ENCODE measurements around the gene CCDC32. TPM values are rescaled to one million over a fixed set of nuclear protein-coding genes. Genes with fewer than 3 reads are reported as not detected.
"Not testable (repeated sequence)": the region's sequence is repeated elsewhere in the genome, so short reads cannot be mapped to it uniquely, and the experiment has no call there.

The CCDC32 gene
- total RNA-seq, 1 donor = 16.3 TPM

DNA sequence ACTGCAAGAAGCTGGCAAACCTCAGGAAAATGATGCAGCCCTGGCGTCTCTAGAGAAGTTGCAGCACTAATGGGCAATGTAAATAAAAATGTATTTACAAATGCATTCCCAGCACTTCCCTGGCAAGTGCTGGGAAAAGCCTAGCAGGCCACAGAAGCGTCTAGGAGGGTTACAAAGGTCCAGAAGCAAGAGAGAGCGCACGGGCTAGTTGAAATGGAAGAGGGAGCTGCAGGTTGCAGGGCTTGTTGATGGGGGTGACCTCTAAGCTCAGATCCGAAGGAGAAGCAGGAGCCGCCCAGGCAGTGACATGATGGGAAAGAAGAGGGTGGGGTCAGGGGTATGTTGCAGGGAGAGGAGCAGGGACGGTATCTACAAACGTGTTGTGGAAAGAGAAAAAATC, 26.5 kb upstream of the CCDC32 start:
- no peaks in the 10 kb centered on the region for H3K36me3 ChIP-seq (ENCODE audit: insufficient read depth, low read length)

DNA sequence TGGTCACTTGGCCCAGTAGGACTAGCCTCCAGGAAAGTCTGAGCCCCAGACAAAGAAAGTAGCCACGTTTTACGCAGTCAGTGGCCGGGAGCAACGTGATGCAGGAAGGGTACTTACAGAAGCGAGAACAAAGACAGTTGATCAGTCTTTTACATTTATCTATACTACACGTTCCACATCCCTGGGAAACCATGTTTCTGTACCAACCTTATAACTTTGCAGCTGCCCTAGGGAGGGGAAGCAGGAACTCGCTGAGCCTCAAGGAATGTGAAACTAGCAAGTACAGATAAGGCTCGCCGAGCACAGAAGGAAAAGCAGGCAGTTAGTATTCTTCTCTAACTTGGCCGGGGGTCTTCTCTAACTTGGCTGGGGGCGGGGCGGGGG, 25.8 kb upstream of the CCDC32 start:
- H3K27ac ChIP-seq (ENCODE audit: low read depth, low read length) = no peak overlapping the region
- H2AFZ ChIP-seq (ENCODE audit: low read length) = peak overlapping the region; percentile 57
- peaks cover 7% of the 10 kb centered on the region for H3K4me1 ChIP-seq (ENCODE audit: insufficient read depth, low read length)
- H3K36me3 ChIP-seq (ENCODE audit: insufficient read depth, low read length) = no peaks in the 10 kb centered on the region
- no peak for DNase-seq (ENCODE audit: insufficient read length, low spot score, missing footprints)
- no peaks in the 10 kb centered on the region for H3K27me3 ChIP-seq (ENCODE audit: insufficient read depth, low read length)
- no peak overlapping the region for H3K4me3 ChIP-seq (ENCODE audit: insufficient read depth, low read length)
- H3K4me2 ChIP-seq (ENCODE audit: insufficient read depth, low read length) = peak overlapping the region; percentile 60
- H4K20me1 ChIP-seq (ENCODE audit: insufficient read depth, low read length) = no peaks in the 10 kb centered on the region
- H3K79me2 ChIP-seq (ENCODE audit: insufficient read depth, low read length) = peaks cover 9% of the 10 kb centered on the region
- TF ChIP-seq, protein P1, sequence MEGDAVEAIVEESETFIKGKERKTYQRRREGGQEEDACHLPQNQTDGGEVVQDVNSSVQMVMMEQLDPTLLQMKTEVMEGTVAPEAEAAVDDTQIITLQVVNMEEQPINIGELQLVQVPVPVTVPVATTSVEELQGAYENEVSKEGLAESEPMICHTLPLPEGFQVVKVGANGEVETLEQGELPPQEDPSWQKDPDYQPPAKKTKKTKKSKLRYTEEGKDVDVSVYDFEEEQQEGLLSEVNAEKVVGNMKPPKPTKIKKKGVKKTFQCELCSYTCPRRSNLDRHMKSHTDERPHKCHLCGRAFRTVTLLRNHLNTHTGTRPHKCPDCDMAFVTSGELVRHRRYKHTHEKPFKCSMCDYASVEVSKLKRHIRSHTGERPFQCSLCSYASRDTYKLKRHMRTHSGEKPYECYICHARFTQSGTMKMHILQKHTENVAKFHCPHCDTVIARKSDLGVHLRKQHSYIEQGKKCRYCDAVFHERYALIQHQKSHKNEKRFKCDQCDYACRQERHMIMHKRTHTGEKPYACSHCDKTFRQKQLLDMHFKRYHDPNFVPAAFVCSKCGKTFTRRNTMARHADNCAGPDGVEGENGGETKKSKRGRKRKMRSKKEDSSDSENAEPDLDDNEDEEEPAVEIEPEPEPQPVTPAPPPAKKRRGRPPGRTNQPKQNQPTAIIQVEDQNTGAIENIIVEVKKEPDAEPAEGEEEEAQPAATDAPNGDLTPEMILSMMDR (IDR thresholded peaks at IDR 0.05; ENCODE audit: extremely low read depth, low read depth, low read length) = no peak
- no peaks in the 10 kb centered on the region for H3K9me3 ChIP-seq (ENCODE audit: low read depth, low read length)

More for the DNA sequence above, 26.5 kb upstream of the CCDC32 start:
- Histone ChIP-seq H4K20me1 (ENCODE audit: insufficient read depth, low read length) (no peaks in the 10 kb centered on the region), H3K9me3 (ENCODE audit: low read depth, low read length) (no peaks in the 10 kb centered on the region), H3K4me3 (ENCODE audit: insufficient read depth, low read length) (no peak overlapping the region), H3K4me2 (ENCODE audit: insufficient read depth, low read length) (no peak overlapping the region), H2AFZ (ENCODE audit: low read length) (no peak overlapping the region), H3K79me2 (ENCODE audit: insufficient read depth, low read length) (peaks cover 16% of the 10 kb centered on the region), H3K27me3 (ENCODE audit: insufficient read depth, low read length) (no peaks in the 10 kb centered on the region), H3K27ac (ENCODE audit: low read depth, low read length) (no peak overlapping the region), H3K4me1 (ENCODE audit: insufficient read depth, low read length) (peaks cover 9% of the 10 kb centered on the region)
- DNase-seq (ENCODE audit: insufficient read length, low spot score, missing footprints) = no peak
- TF ChIP-seq, protein P1 (IDR thresholded peaks at IDR 0.05; ENCODE audit: extremely low read depth, low read depth, low read length) = no peak

DNA sequence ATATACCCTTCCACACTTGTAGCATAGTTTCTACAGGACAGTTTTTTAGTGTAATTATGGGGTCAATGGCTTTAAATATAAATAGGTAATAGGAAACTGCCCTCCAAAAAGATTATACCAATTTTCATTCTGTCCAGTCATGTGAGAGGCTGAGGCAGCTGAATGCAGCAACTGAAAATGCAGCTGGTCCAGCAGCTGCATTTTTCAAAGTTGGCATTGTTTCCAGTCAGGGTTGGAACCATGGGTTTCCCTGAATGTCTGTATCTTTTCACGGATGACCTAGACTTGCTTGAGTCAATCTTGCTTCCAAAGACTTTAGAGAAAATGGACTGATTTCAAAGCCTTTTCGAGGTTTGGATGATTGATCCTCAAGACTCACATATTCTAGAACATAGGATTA, 19.3 kb upstream of the CCDC32 start:
- Histone ChIP-seq H3K36me3 (ENCODE audit: insufficient read depth, low read length) (no peaks in the 10 kb centered on the region), H3K27me3 (ENCODE audit: insufficient read depth, low read length) (no peaks in the 10 kb centered on the region), H3K4me2 (ENCODE audit: insufficient read depth, low read length) (no peak overlapping the region), H2AFZ (ENCODE audit: low read length) (peak overlapping the region; percentile 41), H4K20me1 (ENCODE audit: insufficient read depth, low read length) (no peaks in the 10 kb centered on the region), H3K4me1 (ENCODE audit: insufficient read depth, low read length) (no peaks in the 10 kb centered on the region), H3K9me3 (ENCODE audit: low read depth, low read length) (no peaks in the 10 kb centered on the region), H3K27ac (ENCODE audit: low read depth, low read length) (no peak overlapping the region), H3K79me2 (ENCODE audit: insufficient read depth, low read length) (no peaks in the 10 kb centered on the region), H3K4me3 (ENCODE audit: insufficient read depth, low read length) (no peak overlapping the region)
- TF ChIP-seq, protein P1 (IDR thresholded peaks at IDR 0.05; ENCODE audit: extremely low read depth, low read depth, low read length) = no peak
- no peak for DNase-seq (ENCODE audit: insufficient read length, low spot score, missing footprints)

DNA sequence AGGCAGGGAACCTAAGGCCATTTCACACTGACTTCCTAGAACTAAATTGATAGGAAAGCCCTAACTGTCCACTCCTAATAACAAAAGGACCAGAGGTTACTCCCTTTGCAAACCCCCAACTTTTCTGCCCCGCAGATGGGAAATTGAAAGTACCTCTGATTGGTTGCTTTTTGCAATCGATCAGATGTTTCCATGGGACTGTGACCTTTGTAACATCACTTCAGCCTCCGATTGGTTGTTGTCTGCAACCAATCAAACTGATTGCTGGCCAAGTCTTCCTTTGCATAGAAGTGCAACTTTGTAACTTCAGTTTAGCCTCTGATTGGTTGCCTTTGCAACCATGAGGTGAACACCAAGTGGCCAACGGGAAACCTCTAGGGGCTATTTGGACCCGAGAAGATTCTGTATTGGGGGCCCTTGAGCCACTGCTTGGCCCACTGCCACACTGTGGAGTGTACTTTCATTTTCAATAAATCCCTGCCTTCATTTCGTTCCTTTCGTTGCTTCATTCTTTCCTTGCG, 17.9 kb upstream of the CCDC32 start:
- TF ChIP-seq, protein P1 (IDR thresholded peaks at IDR 0.05; ENCODE audit: extremely low read depth, low read depth, low read length) = no peak
- peak; percentile 67 for DNase-seq (ENCODE audit: insufficient read length, low spot score, missing footprints)
- Histone ChIP-seq H4K20me1 (ENCODE audit: insufficient read depth, low read length) (no peaks in the 10 kb centered on the region), H3K27me3 (ENCODE audit: insufficient read depth, low read length) (no peaks in the 10 kb centered on the region), H3K4me2 (ENCODE audit: insufficient read depth, low read length) (peak overlapping the region; percentile 82), H3K36me3 (ENCODE audit: insufficient read depth, low read length) (no peaks in the 10 kb centered on the region), H3K4me3 (ENCODE audit: insufficient read depth, low read length) (peak overlapping the region; percentile 70), H3K79me2 (ENCODE audit: insufficient read depth, low read length) (no peaks in the 10 kb centered on the region), H3K4me1 (ENCODE audit: insufficient read depth, low read length) (no peaks in the 10 kb centered on the region), H3K27ac (ENCODE audit: low read depth, low read length) (no peak overlapping the region), H3K9me3 (ENCODE audit: low read depth, low read length) (no peaks in the 10 kb centered on the region), H2AFZ (ENCODE audit: low read length) (peak overlapping the region; percentile 90)

DNA sequence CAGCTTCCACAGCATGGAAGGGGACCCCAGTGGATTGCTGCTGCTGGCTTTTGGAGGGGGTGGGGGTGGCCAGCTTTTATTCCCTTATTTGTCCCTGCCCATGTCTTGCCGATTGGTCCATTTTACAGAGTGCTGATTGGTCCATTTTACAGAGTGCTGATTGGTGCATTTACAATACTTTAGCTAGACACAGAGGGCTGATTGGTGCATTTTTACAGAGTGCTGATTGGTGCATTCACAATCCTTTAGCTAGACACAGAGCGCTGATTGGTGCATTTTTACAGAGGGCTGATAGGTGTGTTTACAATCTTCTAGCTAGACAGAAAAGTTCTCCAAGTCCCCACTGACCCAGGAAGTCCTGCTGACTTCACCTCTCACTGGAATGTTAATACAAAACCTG, 17.0 kb upstream of the CCDC32 start:
- not testable (repeated sequence) for H3K27me3 ChIP-seq (ENCODE audit: insufficient read depth, low read length); H3K4me1 ChIP-seq (ENCODE audit: insufficient read depth, low read length); H3K79me2 ChIP-seq (ENCODE audit: insufficient read depth, low read length); H3K4me3 ChIP-seq (ENCODE audit: insufficient read depth, low read length); H3K4me2 ChIP-seq (ENCODE audit: insufficient read depth, low read length); H3K9me3 ChIP-seq (ENCODE audit: low read depth, low read length); DNase-seq (ENCODE audit: insufficient read length, low spot score, missing footprints); H4K20me1 ChIP-seq (ENCODE audit: insufficient read depth, low read length); H3K27ac ChIP-seq (ENCODE audit: low read depth, low read length); H2AFZ ChIP-seq (ENCODE audit: low read length); H3K36me3 ChIP-seq (ENCODE audit: insufficient read depth, low read length)
